ENCODE data around the gene ANKRD44.

DNA sequence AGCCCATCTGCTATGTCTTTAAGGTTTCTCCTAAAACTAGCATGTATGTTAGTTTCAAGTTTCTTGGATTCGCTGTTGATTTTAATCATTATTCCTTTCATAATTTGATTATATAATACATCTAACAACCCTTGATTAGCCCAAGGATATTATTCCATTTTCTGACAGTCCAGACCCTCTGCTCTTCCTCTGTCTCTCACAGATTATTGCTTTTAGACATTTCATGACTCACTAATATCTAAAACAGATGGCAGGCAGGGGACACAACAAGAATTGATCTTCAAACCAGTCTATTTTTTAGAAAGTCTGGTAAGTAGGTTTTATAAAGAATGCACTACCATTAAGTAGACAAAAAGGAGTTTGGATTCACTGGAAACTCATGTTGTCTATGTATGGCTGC lies 162.2 kb downstream of the ANKRD44 start:
- TF ChIP-seq, protein P1, sequence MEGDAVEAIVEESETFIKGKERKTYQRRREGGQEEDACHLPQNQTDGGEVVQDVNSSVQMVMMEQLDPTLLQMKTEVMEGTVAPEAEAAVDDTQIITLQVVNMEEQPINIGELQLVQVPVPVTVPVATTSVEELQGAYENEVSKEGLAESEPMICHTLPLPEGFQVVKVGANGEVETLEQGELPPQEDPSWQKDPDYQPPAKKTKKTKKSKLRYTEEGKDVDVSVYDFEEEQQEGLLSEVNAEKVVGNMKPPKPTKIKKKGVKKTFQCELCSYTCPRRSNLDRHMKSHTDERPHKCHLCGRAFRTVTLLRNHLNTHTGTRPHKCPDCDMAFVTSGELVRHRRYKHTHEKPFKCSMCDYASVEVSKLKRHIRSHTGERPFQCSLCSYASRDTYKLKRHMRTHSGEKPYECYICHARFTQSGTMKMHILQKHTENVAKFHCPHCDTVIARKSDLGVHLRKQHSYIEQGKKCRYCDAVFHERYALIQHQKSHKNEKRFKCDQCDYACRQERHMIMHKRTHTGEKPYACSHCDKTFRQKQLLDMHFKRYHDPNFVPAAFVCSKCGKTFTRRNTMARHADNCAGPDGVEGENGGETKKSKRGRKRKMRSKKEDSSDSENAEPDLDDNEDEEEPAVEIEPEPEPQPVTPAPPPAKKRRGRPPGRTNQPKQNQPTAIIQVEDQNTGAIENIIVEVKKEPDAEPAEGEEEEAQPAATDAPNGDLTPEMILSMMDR (conservative IDR thresholded peaks at IDR 0.05 in 1 of 2, IDR thresholded peaks at IDR 0.05 in 1 of 2; ENCODE audit: extremely low read depth in 1 of 2, insufficient read depth in 1 of 2, low read depth in 1 of 2, low read length in 2 of 2) = no peak
- no peak for TF ChIP-seq EZH2 (IDR thresholded peaks at IDR 0.05; ENCODE audit: borderline replicate concordance, low read length)

All from mammary epithelial cell (primary cell).